ENCODE data around the gene COPS7B.

- TF ChIP-seq CTCF (IDR thresholded peaks at IDR 0.05): no peak
- no peak for TF ChIP-seq POLR2A (IDR thresholded peaks at IDR 0.05)
Measured at GRCh38 chr2:231856959-231857358, 70.7 kb downstream of the COPS7B start.

Measured in lower leg skin (tissue), 3 donors.